Inferior parietal cortex (tissue), 1 donor: ENCODE measurements around the gene ACTL7A.

Experiments
- DNase-seq: peaks from one replicate; pipeline ENCODE4 v3.0.0-alpha.2; 2016; ENCODE audit errors: extremely low spot score

The ACTL7A gene

DNA sequence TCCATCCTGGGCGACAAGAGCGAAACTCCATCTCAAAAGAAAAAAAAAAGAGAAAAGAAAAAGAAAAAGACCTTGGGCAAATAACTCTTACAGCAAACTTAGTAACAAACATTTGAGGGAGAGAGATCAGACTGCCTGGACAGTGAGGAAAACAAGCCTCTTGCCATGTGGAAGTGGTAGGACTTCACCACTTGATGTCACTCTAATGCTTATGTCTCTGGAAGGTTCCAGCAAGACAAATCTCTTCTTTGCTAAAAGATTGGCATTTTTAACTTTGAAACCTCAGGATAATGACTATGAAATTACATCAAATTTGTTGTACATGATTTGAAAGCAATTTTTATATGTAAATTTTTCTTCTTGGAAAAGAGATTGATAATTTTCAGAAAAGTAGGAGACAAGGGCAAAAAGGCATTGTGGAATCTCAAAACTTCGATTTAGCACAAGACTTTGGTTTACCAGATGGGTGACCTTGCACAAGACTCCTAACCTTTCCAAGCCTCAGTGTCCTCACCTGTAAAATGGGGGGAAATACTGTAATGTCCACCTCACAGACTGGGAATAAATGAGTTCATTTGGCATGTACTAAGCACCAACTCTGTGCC is 11.7 kb upstream of the ACTL7A start:
- DNase-seq = no peak

DNA sequence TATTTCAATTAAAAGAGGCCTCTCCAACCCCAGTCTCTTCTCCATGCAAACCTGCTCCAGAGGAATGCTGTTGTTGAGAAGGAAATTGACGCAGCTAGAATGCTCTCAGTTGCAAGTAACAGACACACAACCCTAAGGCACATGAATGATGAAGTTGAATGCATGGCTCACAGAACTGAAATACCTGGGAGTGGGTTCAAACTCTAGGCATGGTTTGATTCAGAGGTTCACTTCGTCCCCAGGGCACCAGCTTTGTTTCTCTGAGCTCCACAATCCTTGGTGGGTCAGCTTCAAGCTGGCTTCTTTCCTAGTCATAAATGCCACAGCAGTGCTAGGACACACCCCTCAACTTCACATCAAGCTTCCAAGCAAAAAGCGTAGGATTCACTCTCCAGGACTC is 10.9 kb upstream of the ACTL7A start:
- no peak for DNase-seq

DNA sequence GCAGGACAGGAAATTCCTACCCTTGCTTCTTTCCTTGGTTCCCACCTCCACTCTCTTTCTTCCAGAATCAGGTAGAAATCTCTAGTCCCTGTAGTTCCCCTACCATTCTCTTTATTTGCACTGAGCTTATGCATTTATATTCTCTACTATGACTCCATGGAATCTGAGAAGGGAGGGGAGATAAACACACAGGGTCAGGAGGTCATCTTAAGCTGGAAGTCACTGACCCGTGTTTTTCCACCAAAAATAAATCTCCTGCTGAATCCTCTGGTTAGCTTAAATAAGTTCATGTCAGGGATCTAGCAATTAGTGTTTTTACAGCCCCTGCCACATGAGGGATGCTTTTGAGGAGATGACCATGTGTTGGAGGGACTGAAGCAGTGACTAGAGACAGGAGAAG is 10.0 kb upstream of the ACTL7A start:
- no peak for DNase-seq

DNA sequence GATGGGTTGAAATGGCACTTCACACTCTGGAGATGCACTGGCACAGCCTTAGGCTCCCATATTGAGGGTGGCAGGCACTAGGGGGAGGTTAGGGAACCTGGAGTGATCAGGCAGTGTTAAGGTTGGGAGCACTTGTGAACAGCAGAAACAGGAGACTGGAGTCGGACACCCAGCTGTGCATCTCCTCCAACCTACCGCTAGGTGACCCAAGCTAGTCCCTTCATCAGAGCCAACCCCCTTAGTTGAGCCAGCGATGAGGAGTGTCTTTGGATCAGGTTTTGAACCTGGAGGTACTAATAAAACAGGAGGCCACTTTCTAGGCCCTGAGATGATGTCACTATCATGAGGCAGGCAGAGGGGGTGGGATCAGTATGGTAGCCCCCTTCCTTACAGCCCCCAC is 8.0 kb upstream of the ACTL7A start:
- DNase-seq = no peak

DNA sequence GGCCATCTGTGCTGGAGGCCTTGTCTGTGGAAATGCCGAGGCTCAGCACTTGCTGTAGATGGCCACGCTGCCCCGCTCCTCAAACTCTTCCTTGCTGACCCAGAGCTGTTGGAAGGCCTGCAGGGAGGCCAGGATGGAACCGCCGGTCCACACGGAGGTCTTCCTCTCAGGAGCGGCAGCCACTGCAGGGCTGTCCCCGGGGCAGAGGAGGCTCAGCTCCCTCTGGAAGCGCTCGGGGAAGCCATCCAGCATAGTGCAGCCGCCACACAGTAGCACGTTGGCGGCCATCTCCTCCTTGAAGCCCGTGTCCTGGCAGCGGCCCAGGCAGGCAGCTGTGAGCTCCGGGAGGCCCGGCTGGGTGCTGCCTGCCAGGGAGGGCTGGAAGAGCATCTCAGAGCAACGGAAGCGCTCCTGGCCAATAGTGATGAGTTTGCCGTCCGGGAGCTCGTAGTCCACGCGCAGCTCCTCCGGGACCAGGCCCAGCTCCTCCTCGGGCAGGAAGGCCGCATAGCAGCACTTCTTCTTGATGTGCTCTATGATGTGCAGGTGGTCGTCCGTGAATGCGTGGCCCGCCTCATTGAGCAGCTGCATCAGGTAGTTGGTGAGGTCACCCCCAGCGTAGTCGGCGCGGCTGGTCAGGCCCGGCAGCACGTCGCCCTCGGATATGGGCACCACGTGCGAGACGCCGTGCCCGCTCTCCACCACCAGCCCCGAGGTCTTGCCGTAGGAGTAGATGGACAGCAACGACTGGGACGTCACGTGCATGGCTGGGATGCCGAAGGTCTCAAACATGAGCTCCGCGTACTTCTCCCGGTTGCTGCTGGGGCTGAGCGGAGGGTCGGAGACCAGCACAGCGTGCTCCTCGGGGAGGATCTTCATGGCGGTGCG is 7.2 kb upstream of the ACTL7A start:
- no peak for DNase-seq

DNA sequence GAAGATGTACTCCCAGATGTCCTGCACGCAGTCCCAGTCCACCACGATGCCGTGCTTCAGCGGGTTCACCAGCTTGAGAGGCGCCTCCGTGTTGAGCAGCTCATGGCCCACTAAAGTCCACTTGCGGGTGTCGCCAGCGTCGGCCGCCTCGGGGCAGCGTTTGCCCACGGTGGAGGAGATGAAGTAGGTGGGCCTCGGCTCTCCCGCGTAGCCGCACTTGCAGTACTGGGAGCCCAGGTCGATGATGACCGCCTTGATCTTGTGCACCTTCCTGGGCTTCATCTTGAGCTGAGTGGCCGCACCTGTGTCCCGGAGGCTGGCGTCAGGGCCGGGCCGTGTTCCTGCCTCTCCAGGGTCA is 6.6 kb upstream of the ACTL7A start:
- DNase-seq = no peak

DNA sequence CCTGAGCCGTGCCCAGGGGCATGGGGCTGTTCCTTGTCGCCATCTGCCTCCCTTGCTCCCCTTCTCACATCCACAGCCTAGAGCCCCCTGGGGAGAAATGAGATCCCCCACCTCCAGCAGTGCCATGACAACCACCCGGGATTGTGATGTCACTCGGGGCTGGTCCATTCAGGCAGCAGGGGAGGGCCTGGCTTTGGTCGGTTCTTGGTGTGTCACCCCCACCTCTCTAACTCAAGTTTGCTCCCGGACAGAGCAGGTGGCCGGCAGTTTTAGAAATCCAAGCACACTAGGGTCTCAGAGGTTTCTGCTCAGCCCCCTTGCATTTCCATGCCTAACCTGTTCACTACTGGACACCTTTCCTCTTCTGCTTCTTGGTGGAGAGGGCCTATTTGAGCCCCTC is 6.2 kb upstream of the ACTL7A start, which contains the start of gene ACTL7B:
Gene ACTL7B, minus strand, starts transcription at position 99 of the 400 bp plus-strand sequence. Its CDS starts 56 bp downstream, at position 43.
- DNase-seq = no peak

DNA sequence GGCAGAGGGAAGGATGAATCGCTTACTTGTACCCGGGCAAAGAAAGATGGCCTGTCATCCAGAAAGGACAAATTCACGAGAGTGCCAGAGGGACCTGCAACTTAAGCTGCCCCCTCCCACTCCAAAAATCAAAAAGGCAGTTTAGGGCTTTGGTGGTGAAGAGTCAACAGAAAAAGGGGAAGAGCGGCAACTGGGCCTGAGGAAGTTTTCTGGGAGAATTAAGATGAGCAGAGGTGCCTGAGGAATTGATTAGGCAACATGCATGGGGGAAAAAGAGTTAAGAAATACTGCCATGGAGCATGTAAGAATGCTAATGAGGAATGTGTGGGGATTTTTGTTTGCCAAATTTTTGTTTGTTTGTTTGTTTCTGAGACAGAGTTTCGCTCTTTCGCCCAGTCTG is 4.5 kb upstream of the ACTL7A start:
- no peak for DNase-seq

DNA sequence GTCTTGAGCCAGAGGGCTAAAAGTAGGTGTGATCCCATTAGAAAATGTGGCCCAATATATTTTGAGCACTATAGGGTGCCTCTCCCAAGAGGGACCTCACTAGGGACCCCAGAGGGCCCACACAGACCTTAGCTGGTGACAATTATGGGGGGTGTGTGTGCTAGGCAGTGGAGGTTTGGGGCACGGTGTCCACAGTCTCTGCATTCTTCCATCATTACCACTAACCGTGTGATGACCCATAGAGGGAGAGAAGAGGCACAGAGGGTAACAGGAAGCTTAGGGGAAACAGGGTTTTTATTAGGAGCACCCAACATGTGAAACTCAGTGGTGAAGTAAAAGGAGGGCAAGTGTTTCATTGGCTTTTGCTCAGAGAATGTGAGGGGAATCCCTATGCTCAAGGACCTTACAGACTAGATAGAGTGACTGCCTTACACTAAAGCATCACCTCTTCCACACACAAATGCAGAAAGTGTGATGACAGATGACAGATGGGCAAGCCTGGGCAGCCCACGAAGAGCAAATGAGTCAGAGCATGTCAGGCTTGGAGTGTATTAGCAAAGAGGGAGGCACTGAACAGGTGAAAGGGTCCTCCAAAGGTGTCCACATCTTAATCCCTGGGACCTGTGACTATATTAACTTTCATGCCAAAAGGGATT is 2.5 kb upstream of the ACTL7A start:
- no peak for DNase-seq

DNA sequence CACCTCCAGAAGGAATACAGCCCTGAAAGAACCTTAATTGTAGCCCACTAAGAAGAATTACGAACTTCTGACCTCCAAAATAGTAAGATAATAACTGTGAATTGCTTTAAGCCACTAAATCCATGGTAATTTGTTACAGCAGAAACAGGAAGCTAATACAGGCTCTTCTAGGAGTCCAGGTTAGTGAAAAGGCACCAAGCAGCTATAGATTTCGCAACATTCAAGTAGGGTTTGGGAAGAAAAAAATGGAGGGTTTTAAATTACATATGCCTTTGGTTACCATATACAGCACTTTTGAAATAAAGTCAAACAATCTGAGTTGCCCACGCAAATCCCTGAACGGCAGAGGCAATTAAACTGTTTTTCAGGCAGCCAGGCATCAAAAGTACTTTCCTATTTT is 1.7 kb upstream of the ACTL7A start:
- DNase-seq = no peak

DNA sequence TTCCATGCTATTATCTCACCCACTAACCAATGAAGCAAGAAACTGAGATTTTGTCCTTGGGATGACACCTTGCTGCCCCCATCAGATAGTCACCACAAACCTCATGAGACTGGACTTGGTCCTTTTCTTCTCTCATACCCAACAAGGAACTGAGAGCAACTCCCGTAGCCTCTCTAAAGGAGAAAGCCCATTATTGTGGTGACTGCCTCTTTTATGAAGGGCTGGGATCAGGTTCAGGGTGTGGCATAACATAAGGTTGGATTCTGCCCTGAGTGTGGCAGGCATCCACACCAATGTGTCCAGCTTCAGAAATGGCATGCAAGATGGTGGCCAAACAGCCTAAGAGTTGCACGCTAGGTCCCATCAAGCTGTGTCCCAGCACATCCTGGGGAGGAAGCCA is 1.3 kb upstream of the ACTL7A start:
- DNase-seq = no peak

DNA sequence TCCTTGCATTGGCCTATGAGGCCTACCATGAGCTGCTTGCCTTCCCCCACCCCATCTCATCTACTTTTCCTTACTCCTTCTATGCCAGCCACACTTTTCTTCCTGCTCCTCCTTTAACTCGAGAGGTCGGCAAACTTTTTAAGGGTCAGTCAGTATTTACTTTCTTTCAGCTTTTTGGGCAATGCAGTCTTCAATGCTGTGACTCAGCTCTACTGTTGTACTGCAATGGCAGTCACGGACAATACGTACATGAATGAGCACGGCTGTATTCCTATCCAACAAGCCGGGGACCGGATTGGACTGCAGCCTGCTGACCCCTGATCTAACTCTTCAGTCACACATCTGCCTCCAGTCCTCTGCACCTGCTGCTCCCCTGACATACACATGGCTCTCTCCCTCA is 602 bp upstream of the ACTL7A start:
- DNase-seq = no peak

DNA sequence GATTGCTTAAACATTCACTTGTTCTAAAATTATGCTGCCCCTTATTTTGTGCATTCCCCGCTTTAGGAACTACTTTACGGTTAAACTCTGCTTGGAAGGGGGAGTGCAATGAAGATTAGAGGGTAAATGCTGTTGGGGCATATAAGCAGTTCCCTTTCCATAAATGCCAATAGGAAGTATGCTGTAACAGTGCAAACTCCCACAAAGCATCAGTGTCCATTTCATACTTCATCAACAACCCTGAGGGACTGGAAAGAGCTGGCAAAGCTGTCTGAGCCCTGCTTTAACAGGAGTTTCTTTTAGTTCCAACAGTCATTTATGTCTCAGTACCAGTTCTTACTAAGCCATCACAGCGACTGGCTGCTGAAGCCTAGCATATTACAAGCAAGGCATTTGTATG is 1.8 kb downstream of the ACTL7A start:
- DNase-seq = no peak

DNA sequence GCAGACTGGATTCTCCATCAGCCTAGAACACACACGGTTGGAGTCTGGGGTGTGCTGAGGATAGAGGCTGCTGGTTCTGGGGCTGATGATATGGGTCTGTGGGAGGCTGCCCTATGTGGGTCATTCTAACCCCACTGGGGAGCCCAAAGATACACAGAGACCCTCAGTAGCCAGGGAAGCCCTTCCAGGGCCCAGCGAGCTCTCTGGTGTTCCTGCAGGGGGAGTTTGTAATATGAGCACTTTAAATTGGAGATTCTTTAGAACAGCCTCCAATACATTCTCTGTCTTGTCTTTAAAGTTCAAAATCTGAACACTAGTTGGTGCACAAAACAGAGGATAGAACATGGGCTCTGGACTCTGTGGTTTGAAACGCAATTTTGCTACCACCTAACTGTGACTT is 2.4 kb downstream of the ACTL7A start:
- no peak for DNase-seq

DNA sequence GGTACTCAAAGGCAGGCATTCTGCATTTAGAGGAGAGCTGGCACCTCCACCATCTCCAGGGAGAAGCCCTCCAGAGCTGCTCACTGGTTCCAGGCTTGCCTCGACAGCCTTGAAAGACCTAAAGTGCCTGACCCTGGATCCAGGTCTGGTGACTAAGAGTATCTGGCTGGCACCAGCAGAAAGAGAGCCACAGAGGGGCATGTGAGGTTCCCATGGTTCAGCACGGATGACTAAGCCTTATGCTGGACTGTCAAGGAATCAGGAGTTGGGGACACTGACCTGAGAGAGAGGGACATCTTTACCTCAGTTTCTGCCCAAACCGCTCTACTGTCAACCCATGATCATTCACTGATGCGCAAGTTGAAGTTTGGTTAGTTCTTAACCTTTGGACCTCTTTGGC is 3.0 kb downstream of the ACTL7A start:
- DNase-seq = no peak

DNA sequence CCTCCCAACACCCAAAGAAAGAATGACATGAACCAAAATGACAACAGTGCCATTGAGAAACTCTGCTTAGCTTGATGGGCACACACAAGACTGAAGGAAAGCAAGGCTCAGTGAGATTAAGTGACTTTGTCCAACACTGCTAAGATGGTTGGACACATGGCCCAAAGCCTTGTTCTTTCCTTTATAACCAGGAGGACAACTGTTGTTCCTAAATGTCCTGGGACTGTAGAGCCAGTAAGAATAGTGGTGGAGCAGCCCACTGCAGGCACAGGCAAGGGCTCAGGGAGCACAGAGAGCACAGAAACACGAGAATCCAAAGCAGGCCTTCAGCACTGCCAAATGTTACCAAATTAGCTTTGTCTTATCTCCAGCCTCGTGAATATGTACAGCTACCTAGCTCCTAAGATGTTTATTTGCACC is 3.9 kb downstream of the ACTL7A start:
- no peak for DNase-seq

DNA sequence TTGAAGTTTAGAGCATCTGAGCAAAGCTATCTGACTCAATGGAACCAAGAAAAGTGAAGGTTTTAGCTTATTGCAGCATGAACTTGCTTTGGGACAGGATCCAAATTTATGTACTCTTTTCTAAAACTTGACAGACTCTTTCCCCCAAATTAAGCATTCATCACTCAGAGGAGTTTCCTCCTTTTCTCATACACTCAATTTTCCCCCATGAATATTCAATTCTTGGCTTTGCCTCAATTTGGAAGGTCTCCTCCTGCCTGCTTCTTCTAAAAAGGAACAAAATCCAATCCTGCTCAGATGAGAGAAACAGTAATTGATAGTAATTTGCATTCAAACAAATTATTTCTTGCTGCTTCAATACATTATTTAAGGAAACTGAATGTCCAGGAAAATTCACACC is 5.0 kb downstream of the ACTL7A start:
- no peak for DNase-seq

DNA sequence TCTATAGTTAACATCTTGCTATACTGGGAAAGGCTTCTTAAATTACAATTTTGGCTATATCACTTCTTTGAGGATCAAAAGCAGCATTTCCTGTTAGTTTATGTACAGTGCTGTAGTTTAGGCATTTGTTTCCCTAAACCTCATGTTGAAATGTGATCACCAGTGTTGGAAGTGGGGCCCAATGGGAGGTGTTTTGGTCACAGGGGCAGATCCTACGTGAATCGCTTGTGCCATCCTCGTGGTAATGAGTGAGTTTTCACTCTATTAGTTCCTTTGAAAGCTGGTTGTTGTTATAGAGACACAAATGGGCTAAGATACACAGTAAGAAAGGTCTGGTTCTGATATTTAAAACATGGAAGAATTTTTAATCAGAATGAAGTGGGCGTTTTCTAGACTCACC is 5.8 kb downstream of the ACTL7A start:
- no peak for DNase-seq

DNA sequence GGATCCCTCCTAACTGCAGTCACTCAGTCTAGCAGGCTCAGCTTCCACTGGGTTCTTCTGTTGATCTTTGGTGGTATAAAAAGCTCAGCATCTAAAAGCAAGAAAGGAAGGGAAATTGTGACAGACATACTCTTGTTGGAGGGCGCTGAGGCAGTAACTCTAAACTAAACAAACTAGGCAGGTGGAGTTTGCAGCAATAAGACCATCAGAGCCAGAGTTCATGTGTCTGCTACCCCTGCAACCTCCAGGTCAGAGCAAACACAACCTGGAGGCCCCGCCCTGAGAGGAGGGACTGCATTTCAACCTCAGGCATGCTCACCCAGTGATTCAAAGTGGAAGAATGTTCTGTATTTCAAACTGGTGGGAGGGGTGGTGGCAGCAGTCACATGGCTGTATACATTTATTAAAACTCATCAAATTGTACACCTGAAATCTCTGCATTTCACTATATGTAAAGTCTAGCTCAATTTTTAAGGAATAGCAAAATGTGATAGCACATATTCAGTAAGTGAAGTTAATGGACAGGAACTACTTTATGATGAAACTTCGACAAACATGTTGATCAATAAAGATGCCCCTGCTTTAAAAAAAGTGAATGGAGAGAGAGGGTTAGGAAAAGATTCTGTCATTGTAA is 7.1 kb downstream of the ACTL7A start:
- DNase-seq = no peak

DNA sequence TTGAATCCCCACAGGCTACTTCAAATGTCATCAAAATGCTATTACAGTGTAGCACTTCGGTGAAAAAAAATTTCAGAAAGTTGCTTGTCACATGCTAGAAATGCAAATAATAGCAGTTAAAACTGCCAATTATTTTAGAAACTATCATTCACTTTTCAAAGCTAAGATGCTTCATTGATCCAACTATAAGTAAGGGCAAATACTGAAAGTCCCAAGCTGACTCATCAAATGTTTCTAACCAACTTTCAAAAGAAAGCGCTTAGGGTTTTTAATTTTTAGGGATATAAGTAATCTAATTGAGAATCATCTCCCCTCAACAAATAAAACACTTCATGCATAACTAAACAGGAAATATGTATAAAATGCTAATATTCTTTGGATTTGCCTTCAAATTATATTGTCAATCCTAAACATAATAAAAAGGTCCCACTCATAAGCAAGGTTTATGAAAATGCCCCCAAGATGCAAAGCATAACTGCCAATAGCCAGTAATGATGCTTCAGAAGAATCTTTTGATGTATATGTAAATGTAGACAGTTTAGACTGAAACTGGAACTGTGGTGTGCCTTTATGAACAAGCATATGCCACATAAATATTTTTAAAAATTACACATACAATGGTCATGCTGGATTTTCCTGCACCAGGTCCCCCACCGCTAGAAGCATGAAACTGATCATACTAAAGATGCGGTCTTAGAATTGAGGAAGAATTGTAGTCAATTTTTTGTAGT is 12.2 kb downstream of the ACTL7A start:
- no peak for DNase-seq

DNA sequence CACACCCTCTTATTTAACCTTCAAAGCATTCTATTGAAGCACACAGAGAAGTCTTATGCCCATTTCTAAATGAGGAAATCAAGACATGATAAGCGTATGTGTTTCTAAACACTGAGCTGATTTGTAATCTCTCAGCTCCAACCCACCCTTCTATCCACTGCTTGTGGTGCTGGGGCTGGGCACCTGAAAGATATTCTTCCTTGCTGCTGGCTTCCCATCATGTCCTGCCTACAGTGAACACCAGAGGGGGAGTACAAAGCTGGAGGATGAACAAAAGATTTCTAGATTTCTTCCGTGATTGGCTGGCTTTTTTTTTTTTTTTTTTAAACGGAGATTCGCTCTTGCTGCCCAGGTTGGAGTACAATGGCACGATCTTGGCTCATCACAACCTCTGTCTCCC is 14.4 kb downstream of the ACTL7A start:
- no peak for DNase-seq

DNA sequence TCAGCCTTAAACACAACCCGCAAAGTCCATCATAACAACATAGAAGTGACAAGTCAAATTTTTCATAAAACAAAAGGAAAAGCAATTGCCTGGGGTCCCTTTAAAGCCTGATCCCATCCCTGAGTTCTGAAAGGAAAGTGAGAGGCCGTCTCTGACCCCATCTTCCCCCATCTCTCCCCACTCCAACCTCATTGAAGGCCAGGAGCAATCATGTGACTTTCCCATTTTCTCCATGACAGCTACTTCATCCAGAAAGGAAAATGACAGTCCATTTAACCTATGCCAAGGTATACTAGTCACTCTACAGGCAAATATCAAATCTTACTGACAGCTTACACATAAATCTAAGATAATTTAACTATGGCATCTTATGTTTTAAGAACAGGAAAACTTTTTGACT is 15.5 kb downstream of the ACTL7A start:
- no peak for DNase-seq
